ENCODE data around the gene MBOAT2. TPM values are rescaled to one million over a fixed set of nuclear protein-coding genes. Genes with fewer than 3 reads are reported as not detected.

The MBOAT2 gene
- total and polyA plus RNA-seq, 2 experiments from 2014 or later: 15.9 to 22.7 TPM

DNA sequence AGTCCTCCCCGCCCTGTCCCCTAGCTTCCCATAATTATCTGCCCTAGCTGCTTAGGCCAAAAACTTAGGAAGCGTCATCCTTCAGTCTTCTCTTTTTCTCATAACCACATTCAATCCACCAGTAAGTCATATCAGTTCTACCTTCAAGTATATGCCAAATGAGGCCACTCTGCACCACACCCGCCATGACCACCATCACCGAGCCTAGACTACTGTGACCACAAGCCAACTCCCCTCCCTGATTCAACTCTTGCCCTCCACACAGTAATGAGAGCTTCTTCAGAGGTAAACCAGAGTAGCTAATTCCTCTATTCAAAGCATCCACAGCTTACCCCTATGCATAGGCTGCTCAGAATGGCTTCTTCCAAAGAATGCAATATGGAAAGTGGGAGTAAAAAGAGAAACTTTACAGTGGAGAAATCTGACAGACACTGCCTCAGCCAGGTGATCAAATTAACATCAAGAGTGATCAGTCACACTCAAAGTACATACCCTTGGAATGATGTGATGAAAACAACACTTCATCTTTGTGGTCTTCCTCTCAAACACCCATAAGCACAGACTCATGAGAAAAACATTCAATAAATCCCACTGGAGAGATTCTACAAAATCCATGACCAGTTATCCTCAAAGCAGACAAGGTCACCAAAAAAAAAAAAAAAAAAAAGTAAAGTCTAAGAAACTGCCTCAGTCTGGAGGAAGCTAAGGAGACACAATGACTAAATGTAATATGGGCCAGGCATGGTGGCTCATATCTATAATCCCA is 17.7 kb downstream of the MBOAT2 start (continued):
- TF ChIP-seq, protein P1, sequence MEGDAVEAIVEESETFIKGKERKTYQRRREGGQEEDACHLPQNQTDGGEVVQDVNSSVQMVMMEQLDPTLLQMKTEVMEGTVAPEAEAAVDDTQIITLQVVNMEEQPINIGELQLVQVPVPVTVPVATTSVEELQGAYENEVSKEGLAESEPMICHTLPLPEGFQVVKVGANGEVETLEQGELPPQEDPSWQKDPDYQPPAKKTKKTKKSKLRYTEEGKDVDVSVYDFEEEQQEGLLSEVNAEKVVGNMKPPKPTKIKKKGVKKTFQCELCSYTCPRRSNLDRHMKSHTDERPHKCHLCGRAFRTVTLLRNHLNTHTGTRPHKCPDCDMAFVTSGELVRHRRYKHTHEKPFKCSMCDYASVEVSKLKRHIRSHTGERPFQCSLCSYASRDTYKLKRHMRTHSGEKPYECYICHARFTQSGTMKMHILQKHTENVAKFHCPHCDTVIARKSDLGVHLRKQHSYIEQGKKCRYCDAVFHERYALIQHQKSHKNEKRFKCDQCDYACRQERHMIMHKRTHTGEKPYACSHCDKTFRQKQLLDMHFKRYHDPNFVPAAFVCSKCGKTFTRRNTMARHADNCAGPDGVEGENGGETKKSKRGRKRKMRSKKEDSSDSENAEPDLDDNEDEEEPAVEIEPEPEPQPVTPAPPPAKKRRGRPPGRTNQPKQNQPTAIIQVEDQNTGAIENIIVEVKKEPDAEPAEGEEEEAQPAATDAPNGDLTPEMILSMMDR (conservative IDR thresholded peaks at IDR 0.05; ENCODE audit: low read depth in 2 of 2): no peak
- TF ChIP-seq STAT1 (IDR thresholded peaks at IDR 0.05; ENCODE audit: unreplicated experiment): no peak
- TF ChIP-seq, protein P2, sequence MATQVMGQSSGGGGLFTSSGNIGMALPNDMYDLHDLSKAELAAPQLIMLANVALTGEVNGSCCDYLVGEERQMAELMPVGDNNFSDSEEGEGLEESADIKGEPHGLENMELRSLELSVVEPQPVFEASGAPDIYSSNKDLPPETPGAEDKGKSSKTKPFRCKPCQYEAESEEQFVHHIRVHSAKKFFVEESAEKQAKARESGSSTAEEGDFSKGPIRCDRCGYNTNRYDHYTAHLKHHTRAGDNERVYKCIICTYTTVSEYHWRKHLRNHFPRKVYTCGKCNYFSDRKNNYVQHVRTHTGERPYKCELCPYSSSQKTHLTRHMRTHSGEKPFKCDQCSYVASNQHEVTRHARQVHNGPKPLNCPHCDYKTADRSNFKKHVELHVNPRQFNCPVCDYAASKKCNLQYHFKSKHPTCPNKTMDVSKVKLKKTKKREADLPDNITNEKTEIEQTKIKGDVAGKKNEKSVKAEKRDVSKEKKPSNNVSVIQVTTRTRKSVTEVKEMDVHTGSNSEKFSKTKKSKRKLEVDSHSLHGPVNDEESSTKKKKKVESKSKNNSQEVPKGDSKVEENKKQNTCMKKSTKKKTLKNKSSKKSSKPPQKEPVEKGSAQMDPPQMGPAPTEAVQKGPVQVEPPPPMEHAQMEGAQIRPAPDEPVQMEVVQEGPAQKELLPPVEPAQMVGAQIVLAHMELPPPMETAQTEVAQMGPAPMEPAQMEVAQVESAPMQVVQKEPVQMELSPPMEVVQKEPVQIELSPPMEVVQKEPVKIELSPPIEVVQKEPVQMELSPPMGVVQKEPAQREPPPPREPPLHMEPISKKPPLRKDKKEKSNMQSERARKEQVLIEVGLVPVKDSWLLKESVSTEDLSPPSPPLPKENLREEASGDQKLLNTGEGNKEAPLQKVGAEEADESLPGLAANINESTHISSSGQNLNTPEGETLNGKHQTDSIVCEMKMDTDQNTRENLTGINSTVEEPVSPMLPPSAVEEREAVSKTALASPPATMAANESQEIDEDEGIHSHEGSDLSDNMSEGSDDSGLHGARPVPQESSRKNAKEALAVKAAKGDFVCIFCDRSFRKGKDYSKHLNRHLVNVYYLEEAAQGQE (IDR thresholded peaks at IDR 0.05; ENCODE audit: unreplicated experiment): no peak
- no peak for TF ChIP-seq NANOG (IDR thresholded peaks at IDR 0.05; ENCODE audit: borderline replicate concordance)

DNA sequence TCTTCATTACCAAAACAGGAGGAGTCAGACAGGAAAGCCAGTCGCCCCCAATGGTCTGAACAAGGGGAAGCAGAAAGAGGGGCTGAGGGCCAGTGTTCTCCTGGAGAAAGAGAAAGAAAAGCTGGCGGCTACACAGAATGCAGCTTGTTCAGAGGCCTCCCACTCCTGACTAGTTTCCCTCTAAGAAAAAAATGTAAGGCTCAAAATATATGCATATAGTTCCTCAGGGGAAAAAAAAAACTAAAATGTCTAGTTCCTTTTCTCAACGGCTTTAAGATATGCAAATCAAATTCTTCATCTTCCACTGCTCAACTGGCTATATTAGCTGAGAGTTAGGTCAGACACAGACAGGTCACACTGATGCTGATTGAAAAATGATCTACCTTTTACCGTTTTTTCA is 18.6 kb downstream of the MBOAT2 start:
- peak overlapping the region; percentile 35 for H3K4me2 ChIP-seq
- H3K4me3 Mint-ChIP-seq: no peak overlapping the region
- no peak for DNase-seq (ENCODE audit: low spot score)
- no peaks in the 10 kb centered on the region for H3K36me3 ChIP-seq (ENCODE audit: insufficient read depth)
- no peaks in the 10 kb centered on the region for H3F3A ChIP-seq (replicated peaks; ENCODE audit: low read depth)
- H3K9me2 ChIP-seq (ENCODE audit: insufficient read depth): no peaks in the 10 kb centered on the region
- H2AFZ ChIP-seq: no peak overlapping the region
- TF ChIP-seq EZH2phosphoT487 (IDR thresholded peaks at IDR 0.05; ENCODE audit: unreplicated experiment): no peak
- TF ChIP-seq, protein P1 (conservative IDR thresholded peaks at IDR 0.05; ENCODE audit: low read depth in 2 of 2): 0 out of 4 replicates have a peak, but pooled peaks of 1 of the 2 experiments have one; percentile 5
- peaks cover 2% of the 10 kb centered on the region for H3K27me3 Mint-ChIP-seq (ENCODE audit: insufficient read depth, low read depth, poor library complexity)
- ATAC-seq: peak; percentile 52
- peaks cover 82% of the 10 kb centered on the region for H3K79me2 ChIP-seq (replicated peaks; ENCODE audit: insufficient read depth)
- no peak overlapping the region for H3K4me3 ChIP-seq
- H3K36me3 Mint-ChIP-seq (ENCODE audit: low read depth): no peaks in the 10 kb centered on the region
- no peak overlapping the region for H3K27ac Mint-ChIP-seq
- no peaks in the 10 kb centered on the region for H3K27me3 ChIP-seq (ENCODE audit: insufficient read depth)
- H3K27ac ChIP-seq (ENCODE audit: low read depth): no peak overlapping the region
- H4K20me1 ChIP-seq (replicated peaks; ENCODE audit: insufficient read depth): peaks cover 6% of the 10 kb centered on the region; the same call in 1 of the 2 replicates
- H3K4me1 ChIP-seq (ENCODE audit: insufficient read depth): peaks cover 19% of the 10 kb centered on the region
- peaks cover 33% of the 10 kb centered on the region for H3K4me1 Mint-ChIP-seq
- no peaks in the 10 kb centered on the region for H3K9me3 Mint-ChIP-seq

Measured in GM23338 (cell line).